OCI-LY1 (cell line): ENCODE results near the gene GAS6.

ENCODE experiments used
- H2AFZ ChIP-seq: fragments of 200-600 bp; sonication (generic), shearing (Covaris generic); 2 replicates; pipeline ENCODE4 v1.6.0; 2014; ENCODE audit warnings: antibody characterized with exemption, mild to moderate bottlenecking, low read length
- H3F3A ChIP-seq: fragments of 200-600 bp; sonication (generic), shearing (Covaris generic); 2 replicates; pipeline ENCODE4 v1.6.0; 2014; ENCODE audit warnings: mild to moderate bottlenecking, antibody characterized with exemption, low read length, moderate library complexity; ENCODE audit not compliant: insufficient read depth
- H3K27ac ChIP-seq: fragments of 200-600 bp; sonication (generic); 2 replicates; pipeline ENCODE4 v1.5.1; 2014; ENCODE audit warnings: low read length, mixed run types, mild to moderate bottlenecking, low read depth; ENCODE audit not compliant: poor library complexity, severe bottlenecking
- H3K27me3 ChIP-seq: fragments of 200-600 bp; sonication (generic); 2 replicates; pipeline ENCODE4 v1.6.0; 2014; ENCODE audit warnings: antibody characterized with exemption, mild to moderate bottlenecking, low read length, moderate library complexity; ENCODE audit not compliant: insufficient read depth
- H3K36me3 ChIP-seq: fragments of 200-600 bp; sonication (generic); 2 replicates; pipeline ENCODE4 v1.6.1; 2014; ENCODE audit warnings: mild to moderate bottlenecking, antibody characterized with exemption, low read length, moderate library complexity, mixed read lengths; ENCODE audit not compliant: insufficient read depth
- H3K4me1 ChIP-seq: fragments of 200-600 bp; sonication (generic); 2 replicates; pipeline ENCODE4 v1.5.1; 2014; ENCODE audit warnings: mild to moderate bottlenecking, low read length, moderate library complexity; ENCODE audit not compliant: insufficient read depth, severe bottlenecking
- H3K4me2 ChIP-seq: fragments of 200-600 bp; sonication (generic), shearing (Covaris generic); 2 replicates; pipeline ENCODE4 v1.6.1; 2014; ENCODE audit warnings: low read length
- H3K4me3 ChIP-seq: fragments of 200-600 bp; sonication (generic); 2 replicates; pipeline ENCODE4 v1.5.1; 2014; ENCODE audit warnings: low read length, low read depth, mild to moderate bottlenecking, mixed read lengths; ENCODE audit not compliant: poor library complexity, severe bottlenecking
- H3K79me2 ChIP-seq: fragments of 200-600 bp; shearing (Covaris generic); 2 replicates; pipeline ENCODE4 v1.6.1; 2016; ENCODE audit warnings: mixed run types, low read length, mixed read lengths; ENCODE audit not compliant: insufficient read depth
- H3K9ac ChIP-seq: fragments of 200-600 bp; sonication (generic), shearing (Covaris generic); 2 replicates; pipeline ENCODE4 v1.6.1; 2014; ENCODE audit warnings: mild to moderate bottlenecking, low read length, mixed read lengths
- H3K9me2 ChIP-seq: fragments of 200-600 bp; sonication (generic), shearing (Covaris generic); 2 replicates; pipeline ENCODE4 v1.6.1; 2014; ENCODE audit warnings: low read depth, mild to moderate bottlenecking, low read length, mixed read lengths
- H3K9me3 ChIP-seq: fragments of 200-600 bp; shearing (Covaris generic); 2 replicates; pipeline ENCODE4 v1.6.1; 2014; ENCODE audit warnings: low read length, mixed read lengths
- H4K20me1 ChIP-seq: fragments of 200-600 bp; sonication (generic), shearing (Covaris generic); 2 replicates; pipeline ENCODE4 v1.6.0; 2016; ENCODE audit warnings: mild to moderate bottlenecking, low read length; ENCODE audit not compliant: insufficient read depth
- CTCF ChIP-seq: fragments of 200-600 bp; sonication (generic), shearing (Covaris generic); IDR thresholded peaks from 2 replicates; pipeline ENCODE4 v1.5.1; 2017; ENCODE audit warnings: mild to moderate bottlenecking, antibody characterized with exemption, low read length, moderate library complexity, mixed read lengths
- EZH2 ChIP-seq: fragments of 200-600 bp; sonication (generic), shearing (Covaris generic); IDR thresholded peaks from 2 replicates; pipeline ENCODE4 v1.8.0; 2017; ENCODE audit warnings: borderline replicate concordance, mixed run types, mild to moderate bottlenecking, antibody characterized with exemption, low read length, moderate library complexity, mixed read lengths

Gene GAS6

GRCh38 chr13:113886561-113887112 is 22.8 kb upstream of the GAS6 start:
- 0 out of 2 replicates have a peak, but pooled peaks cover 4% of the 10 kb centered on the region for H3K27me3 ChIP-seq
- no peak overlapping the region for H3K9ac ChIP-seq
- no peaks in the 10 kb centered on the region for H3K36me3 ChIP-seq
- H3K9me2 ChIP-seq = no peaks in the 10 kb centered on the region
- H3K4me3 ChIP-seq = no peak overlapping the region
- no peak overlapping the region for H2AFZ ChIP-seq
- H4K20me1 ChIP-seq = no peaks in the 10 kb centered on the region
- TF ChIP-seq EZH2 (no peak), CTCF (no peak)
- no peaks in the 10 kb centered on the region for H3K4me1 ChIP-seq
- H3K79me2 ChIP-seq = no peaks in the 10 kb centered on the region
- no peak overlapping the region for H3K4me2 ChIP-seq
- H3K27ac ChIP-seq = no peak overlapping the region
- H3F3A ChIP-seq = no peaks in the 10 kb centered on the region
- H3K9me3 ChIP-seq = no peaks in the 10 kb centered on the region

GRCh38 chr13:113884821-113885220 is 20.9 kb upstream of the GAS6 start:
- Histone ChIP-seq H3K36me3 (no peaks in the 10 kb centered on the region), H3K9me3 (no peaks in the 10 kb centered on the region), H3K4me2 (no peak overlapping the region), H3K9ac (no peak overlapping the region), H4K20me1 (no peaks in the 10 kb centered on the region), H3K27me3 (peaks cover 11% of the 10 kb centered on the region; the same call in 1 of the 2 replicates), H3K4me3 (no peak overlapping the region), H3F3A (no peaks in the 10 kb centered on the region), H3K9me2 (no peaks in the 10 kb centered on the region), H3K79me2 (no peaks in the 10 kb centered on the region), H3K27ac (no peak overlapping the region), H3K4me1 (no peaks in the 10 kb centered on the region), H2AFZ (no peak overlapping the region)
- TF ChIP-seq EZH2 = no peak
- no peak for TF ChIP-seq CTCF

GRCh38 chr13:113883921-113884804 is 20.3 kb upstream of the GAS6 start:
- H3K4me1 ChIP-seq = no peaks in the 10 kb centered on the region
- no peak overlapping the region for H2AFZ ChIP-seq
- no peaks in the 10 kb centered on the region for H3K9me3 ChIP-seq
- TF ChIP-seq CTCF = no peak
- no peak for TF ChIP-seq EZH2
- H3K9ac ChIP-seq = no peak overlapping the region
- peaks cover 11% of the 10 kb centered on the region; the same call in 1 of the 2 replicates for H3K27me3 ChIP-seq
- H3K4me3 ChIP-seq = no peak overlapping the region
- H3F3A ChIP-seq = no peaks in the 10 kb centered on the region
- H3K4me2 ChIP-seq = no peak overlapping the region
- H3K36me3 ChIP-seq = no peaks in the 10 kb centered on the region
- no peaks in the 10 kb centered on the region for H4K20me1 ChIP-seq
- H3K27ac ChIP-seq = no peak overlapping the region
- no peaks in the 10 kb centered on the region for H3K9me2 ChIP-seq
- no peaks in the 10 kb centered on the region for H3K79me2 ChIP-seq
